ENCODE measurements around the gene SMIM35.

GRCh38 chr11:118109231-118109630 lies 22.5 kb upstream of the SMIM35 start:
- TF ChIP-seq ARNT (IDR thresholded peaks at IDR 0.05) (no peak), ASH2L (IDR thresholded peaks at IDR 0.05; ENCODE audit: insufficient read length, low read depth, low read length) (no peak), HOMEZ (CRISPR knock-in tag; IDR thresholded peaks at IDR 0.05; ENCODE audit: low read depth) (no peak), CTCF (CRISPR knock-in tag; IDR thresholded peaks at IDR 0.05) (no peak), SKIL (CRISPR knock-in tag; IDR thresholded peaks at IDR 0.05; ENCODE audit: borderline replicate concordance) (no peak), MYC (CRISPR knock-in tag; IDR thresholded peaks at IDR 0.05; ENCODE audit: borderline replicate concordance) (no peak), YY1 (IDR thresholded peaks at IDR 0.05; ENCODE audit: insufficient read depth, insufficient replicate concordance, low read depth, low read length) (no peak), ZNF660 (CRISPR knock-in tag; IDR thresholded peaks at IDR 0.05; ENCODE audit: borderline replicate concordance, low read depth) (no peak), RBAK (CRISPR knock-in tag; IDR thresholded peaks at IDR 0.05) (no peak), GABPA (IDR thresholded peaks at IDR 0.05; ENCODE audit: low read depth, low read length) (no peak), GABPA (CRISPR knock-in tag; IDR thresholded peaks at IDR 0.05; ENCODE audit: low read depth) (no peak), ATF3 (CRISPR knock-in tag; IDR thresholded peaks at IDR 0.05) (no peak), SRF (IDR thresholded peaks at IDR 0.05; ENCODE audit: low read depth, low read length) (no peak), ZSCAN12 (CRISPR knock-in tag; IDR thresholded peaks at IDR 0.05) (no peak)
